HG03442 (cell line): ENCODE results near the gene TIGD1.
"Not testable (repeated sequence)": the region's sequence is repeated elsewhere in the genome, so short reads cannot be mapped to it uniquely, and the experiment has no call there.

ENCODE experiments used
- ATAC-seq: cut with Tn5 transposase; IDR thresholded peaks from one replicate; pipeline ENCODE4 v1.9.1; 2021; ENCODE audit warnings: mild to moderate bottlenecking, moderate library complexity; ENCODE audit not compliant: unreplicated experiment

TIGD1 gene

GRCh38 chr2:232571026-232571474 is 20.7 kb upstream of the TIGD1 start:
- ATAC-seq = no peak

GRCh38 chr2:232570481-232570880 is 20.1 kb upstream of the TIGD1 start:
- not testable (repeated sequence) for ATAC-seq

GRCh38 chr2:232569541-232569940 is 19.2 kb upstream of the TIGD1 start:
- no peak for ATAC-seq

GRCh38 chr2:232568161-232568560 is 17.8 kb upstream of the TIGD1 start:
- no peak for ATAC-seq

- no peak for ATAC-seq
Measured at GRCh38 chr2:232567721-232568120, 17.4 kb upstream of the TIGD1 start.

GRCh38 chr2:232563580-232563979 is 13.2 kb upstream of the TIGD1 start:
- ATAC-seq = no peak

- no peak for ATAC-seq
Measured at GRCh38 chr2:232562515-232563151, 12.3 kb upstream of the TIGD1 start.

- no peak for ATAC-seq
Measured at GRCh38 chr2:232556426-232556825, 6.1 kb upstream of the TIGD1 start.

GRCh38 chr2:232551776-232552175 is 1.4 kb upstream of the TIGD1 start:
- no peak for ATAC-seq

- ATAC-seq = no peak
Measured at GRCh38 chr2:232551250-232551638, 887 bp upstream of the TIGD1 start.

GRCh38 chr2:232549655-232550353 is 553 bp downstream of the TIGD1 start:
- no peak for ATAC-seq

- ATAC-seq = no peak
Measured at GRCh38 chr2:232547991-232548390, 2.4 kb downstream of the TIGD1 start.

GRCh38 chr2:232545511-232546375 is 4.6 kb downstream of the TIGD1 start:
- no peak for ATAC-seq

- no peak for ATAC-seq
Measured at GRCh38 chr2:232544674-232545073, 5.7 kb downstream of the TIGD1 start.

GRCh38 chr2:232543928-232544631 is 6.3 kb downstream of the TIGD1 start:
- no peak for ATAC-seq

- no peak for ATAC-seq
Measured at GRCh38 chr2:232543491-232543890, 6.9 kb downstream of the TIGD1 start.

GRCh38 chr2:232542715-232543467 is 7.5 kb downstream of the TIGD1 start:
- ATAC-seq = no peak

GRCh38 chr2:232541961-232542714 is 8.2 kb downstream of the TIGD1 start:
- no peak for ATAC-seq

- ATAC-seq = no peak
Measured at GRCh38 chr2:232541195-232541960, 9.0 kb downstream of the TIGD1 start.
